ENCODE results near the gene CDK2.

CDK2 gene

DNA sequence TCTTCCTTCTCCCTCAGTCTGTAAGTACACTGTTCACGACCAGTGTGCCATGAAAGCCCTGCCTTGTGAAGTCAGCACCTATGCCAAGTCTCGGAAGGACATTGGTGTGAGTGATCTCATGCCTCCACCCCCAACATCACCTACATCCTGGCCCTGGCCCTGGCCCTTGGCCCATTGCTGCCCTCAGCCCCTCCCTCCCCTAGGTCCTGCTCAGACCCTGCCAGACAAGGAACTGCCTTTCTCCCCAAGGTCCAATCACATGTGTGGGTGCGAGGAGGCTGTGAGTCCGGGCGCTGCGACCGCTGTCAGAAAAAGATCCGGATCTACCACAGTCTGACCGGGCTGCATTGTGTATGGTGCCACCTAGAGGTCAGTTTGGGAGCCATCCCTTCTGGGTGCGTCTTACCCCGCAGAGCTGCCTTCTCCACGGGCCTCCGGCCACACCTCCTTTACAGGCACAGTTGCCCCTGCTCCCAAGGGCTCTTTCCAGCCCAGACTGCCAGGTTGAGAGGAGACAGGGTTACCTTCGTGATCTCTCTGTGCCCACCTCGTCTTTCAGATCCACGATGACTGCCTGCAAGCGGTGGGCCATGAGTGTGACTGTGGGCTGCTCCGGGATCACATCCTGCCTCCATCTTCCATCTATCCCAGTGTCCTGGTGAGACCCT lies 26.4 kb upstream of the CDK2 start:
- TF ChIP-seq, protein P1, sequence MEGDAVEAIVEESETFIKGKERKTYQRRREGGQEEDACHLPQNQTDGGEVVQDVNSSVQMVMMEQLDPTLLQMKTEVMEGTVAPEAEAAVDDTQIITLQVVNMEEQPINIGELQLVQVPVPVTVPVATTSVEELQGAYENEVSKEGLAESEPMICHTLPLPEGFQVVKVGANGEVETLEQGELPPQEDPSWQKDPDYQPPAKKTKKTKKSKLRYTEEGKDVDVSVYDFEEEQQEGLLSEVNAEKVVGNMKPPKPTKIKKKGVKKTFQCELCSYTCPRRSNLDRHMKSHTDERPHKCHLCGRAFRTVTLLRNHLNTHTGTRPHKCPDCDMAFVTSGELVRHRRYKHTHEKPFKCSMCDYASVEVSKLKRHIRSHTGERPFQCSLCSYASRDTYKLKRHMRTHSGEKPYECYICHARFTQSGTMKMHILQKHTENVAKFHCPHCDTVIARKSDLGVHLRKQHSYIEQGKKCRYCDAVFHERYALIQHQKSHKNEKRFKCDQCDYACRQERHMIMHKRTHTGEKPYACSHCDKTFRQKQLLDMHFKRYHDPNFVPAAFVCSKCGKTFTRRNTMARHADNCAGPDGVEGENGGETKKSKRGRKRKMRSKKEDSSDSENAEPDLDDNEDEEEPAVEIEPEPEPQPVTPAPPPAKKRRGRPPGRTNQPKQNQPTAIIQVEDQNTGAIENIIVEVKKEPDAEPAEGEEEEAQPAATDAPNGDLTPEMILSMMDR (IDR thresholded peaks at IDR 0.05) = peak; percentile 87
- H3K27ac ChIP-seq = peak overlapping the region; percentile 1 to 32
- peak; percentile 91 for DNase-seq (ENCODE audit: low spot score)
- H3K4me3 ChIP-seq = peak overlapping the region; percentile 27

DNA sequence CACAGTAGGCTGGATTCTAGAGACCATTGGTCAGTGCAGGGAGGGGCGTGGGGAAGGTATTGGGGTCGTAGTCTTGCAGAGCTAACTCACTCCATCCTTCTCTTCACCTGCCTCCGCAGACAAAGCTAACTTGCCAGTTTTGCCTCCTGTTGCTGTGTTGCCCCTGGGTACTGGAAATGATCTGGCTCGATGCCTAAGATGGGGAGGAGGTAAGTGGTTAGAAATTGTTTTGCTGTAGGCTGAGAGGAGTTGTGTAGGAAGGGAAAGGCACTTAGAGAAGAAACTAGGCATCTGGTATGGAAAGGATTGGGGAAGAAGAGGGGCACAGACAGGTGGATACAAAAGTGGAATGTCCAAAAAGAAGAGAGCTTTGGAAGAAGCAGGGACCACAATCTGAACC lies 24.6 kb upstream of the CDK2 start:
- TF ChIP-seq, protein P1 (IDR thresholded peaks at IDR 0.05) = no peak
- DNase-seq (ENCODE audit: low spot score) = no peak
- Histone ChIP-seq H3K4me3 (no peak overlapping the region), H3K27ac (no peak overlapping the region)

DNA sequence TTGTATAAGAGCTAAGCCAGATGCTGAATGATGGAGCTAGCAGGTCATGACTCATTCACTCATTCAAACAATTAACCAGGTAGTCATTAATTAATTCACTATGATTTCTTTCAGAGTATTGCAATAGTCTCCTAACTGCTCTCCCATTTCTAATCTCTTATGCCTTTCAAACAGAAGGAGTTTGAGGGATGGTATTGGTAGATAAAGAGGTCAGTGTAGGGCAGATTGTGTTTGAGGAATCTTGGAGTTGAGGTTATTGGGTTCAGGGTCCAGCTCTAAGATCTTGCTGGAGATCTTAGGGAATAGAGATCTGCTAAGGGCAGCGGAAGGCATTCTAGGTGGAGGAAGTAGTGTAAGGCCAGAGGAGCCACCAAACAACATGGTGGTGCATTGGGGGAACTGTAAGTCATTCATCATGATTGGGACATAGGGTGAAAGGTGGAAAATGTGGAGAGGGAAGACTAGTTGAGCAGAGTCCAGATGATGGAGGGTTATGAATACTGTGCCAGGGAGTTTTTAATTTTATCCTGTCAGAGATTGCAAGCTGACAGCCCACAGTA lies 24.0 kb upstream of the CDK2 start:
- TF ChIP-seq, protein P1 (IDR thresholded peaks at IDR 0.05) = no peak
- no peak overlapping the region for H3K27ac ChIP-seq
- DNase-seq (ENCODE audit: low spot score) = no peak
- no peak overlapping the region for H3K4me3 ChIP-seq

DNA sequence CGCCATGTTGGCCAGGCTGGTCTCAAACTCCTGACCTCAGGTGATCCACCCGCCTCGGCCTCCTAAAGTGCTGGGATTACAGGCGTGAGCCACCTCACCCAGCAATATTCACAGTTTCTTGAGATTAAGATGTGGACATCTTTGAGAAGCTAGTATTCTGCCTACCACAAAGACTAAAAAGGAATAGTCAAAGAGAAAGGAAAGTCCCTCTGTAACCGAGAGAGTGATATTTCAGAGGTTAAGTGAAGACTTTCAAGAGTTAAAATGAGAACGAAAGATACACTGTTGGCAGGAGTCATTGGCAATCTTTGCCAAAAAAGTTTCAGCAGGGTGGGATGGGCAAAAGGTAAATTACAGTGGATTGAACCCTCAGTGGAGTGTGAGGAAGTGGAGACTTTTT lies 20.1 kb upstream of the CDK2 start:
- Histone ChIP-seq H3K4me3 (no peak overlapping the region), H3K27ac (no peak overlapping the region)
- TF ChIP-seq, protein P1 (IDR thresholded peaks at IDR 0.05) = no peak
- no peak for DNase-seq (ENCODE audit: low spot score)

DNA sequence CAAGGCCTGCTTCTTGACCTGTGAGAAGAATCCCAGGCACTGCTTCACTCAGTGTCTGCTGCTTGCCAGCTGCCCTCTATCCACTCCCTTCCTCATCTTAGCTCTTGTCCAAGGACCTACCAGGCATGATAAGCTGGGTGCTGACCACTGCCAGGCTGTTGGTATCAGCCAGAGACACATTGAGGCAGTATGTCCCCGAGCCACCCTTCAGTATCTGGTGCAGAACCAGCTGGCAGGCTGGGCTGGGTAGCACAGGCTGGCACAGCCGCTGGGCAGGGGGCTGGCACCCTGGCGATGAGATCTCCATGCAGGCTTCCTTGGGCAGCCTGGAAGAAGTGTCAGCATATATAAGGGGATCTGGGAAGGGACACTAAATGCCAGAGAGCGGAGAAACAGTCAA lies 11.3 kb upstream of the CDK2 start:
- no peak overlapping the region for H3K27ac ChIP-seq
- TF ChIP-seq, protein P1 (IDR thresholded peaks at IDR 0.05) = no peak
- DNase-seq (ENCODE audit: low spot score) = no peak

DNA sequence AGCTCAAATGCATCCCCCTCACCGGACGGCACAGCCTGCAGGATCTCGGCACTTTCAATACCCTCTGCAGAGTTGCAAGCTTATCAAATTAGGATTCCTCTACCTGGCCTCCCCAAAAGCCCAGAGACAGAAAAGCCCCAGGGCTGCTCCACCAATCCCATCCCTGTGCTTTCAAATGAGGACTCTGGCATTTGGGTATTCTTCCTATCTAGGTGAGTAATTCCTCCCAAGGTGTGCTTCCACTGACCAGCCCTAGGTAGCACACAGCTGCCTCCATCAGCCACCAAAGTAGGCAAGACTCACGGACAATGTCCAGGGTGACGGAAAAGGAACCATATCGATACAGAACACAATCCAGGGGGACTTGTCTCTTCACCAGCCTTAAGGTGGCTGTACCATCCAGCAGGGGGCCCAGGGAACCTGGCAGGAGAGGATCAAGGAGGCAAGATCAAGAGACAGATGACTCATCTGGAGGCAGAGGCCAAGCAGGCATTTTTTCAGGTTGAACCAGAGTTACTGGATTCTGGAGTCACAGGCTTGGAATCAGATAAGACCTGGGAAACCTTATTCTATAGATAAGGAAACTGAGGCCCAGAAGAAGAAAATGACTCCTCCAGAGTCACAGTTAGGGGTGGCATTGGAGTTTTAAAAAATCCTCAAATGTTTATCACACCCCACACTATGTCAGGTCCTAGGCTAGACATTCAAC lies 10.7 kb upstream of the CDK2 start:
- DNase-seq (ENCODE audit: low spot score) = no peak
- TF ChIP-seq, protein P1 (IDR thresholded peaks at IDR 0.05) = no peak
- H3K27ac ChIP-seq = no peak overlapping the region
- no peak overlapping the region for H3K4me3 ChIP-seq

More for the DNA sequence above, 11.3 kb upstream of the CDK2 start:
- H3K4me3 ChIP-seq = no peak overlapping the region
